Esophagus muscularis mucosa (tissue), 4 donors: ENCODE data around the gene NME5.
"Not testable (repeated sequence)": the region's sequence is repeated elsewhere in the genome, so short reads cannot be mapped to it uniquely, and the experiment has no call there.

Experiments
- CTCF ChIP-seq, 3 experiments: fragments of 200-600 bp in 2 of 3; fragments of 450-650 bp in 1 of 3; sonication (generic) in 2 of 3; IDR thresholded peaks; one replicate each; pipeline ENCODE4 v1.5.1; 2017 to 2019; ENCODE audit warnings: antibody characterized with exemption in 3 of 3, mild to moderate bottlenecking in 2 of 3, moderate library complexity in 1 of 3
- EP300 ChIP-seq: sonication (generic); formaldehyde crosslinking; IDR thresholded peaks from one replicate; pipeline ENCODE4 v1.6.1; 2017; ENCODE audit warnings: antibody characterized with exemption
- POLR2A ChIP-seq: fragments of 450-650 bp; IDR thresholded peaks from one replicate; pipeline ENCODE4 v1.6.1; 2017; ENCODE audit warnings: antibody characterized with exemption, moderate library complexity, mild to moderate bottlenecking, low read depth

GRCh38 chr5:138143578-138143977 lies 4.3 kb upstream of the NME5 start:
- TF ChIP-seq POLR2A; CTCF (IDR thresholded peaks at IDR 0.05); EP300: not testable (repeated sequence)
